GM08714 (cell line): Measurements from ENCODE around the gene MET.

ENCODE experiments used
- H3K4me3 ChIP-seq: fragments of 200-500 bp; sonication (Bioruptor generic); 2 replicates; pipeline ENCODE4 v1.5.1; 2014; ENCODE audit warnings: mild to moderate bottlenecking, low read length, inconsistent platforms
- ZNF274 ChIP-seq: IDR thresholded peaks from 2 replicates; pipeline ENCODE4 v1.6.1; 2012; ENCODE audit warnings: mild to moderate bottlenecking, low read depth, low read length

The MET gene

DNA sequence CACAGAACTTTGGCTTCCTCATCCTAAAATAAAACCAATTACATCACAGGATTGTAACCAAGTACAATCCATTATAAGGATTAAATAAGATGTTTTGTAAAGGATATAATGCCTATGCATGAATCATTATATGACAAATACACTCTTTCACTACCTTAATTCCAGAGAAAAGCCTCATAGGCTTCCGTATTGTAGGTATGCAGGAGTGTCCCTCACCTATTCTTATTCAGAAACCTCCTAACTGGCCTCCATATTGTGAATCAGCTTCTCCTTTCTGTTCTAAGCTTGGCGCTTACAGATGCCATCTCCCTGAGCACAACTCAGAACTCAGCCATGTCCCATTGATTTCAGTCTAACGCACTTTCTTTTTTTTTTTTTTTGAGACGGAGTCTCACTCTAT, 120.8 kb downstream of the MET start:
- no peak for TF ChIP-seq ZNF274
- H3K4me3 ChIP-seq = no peak overlapping the region

- no peak for TF ChIP-seq ZNF274
- H3K4me3 ChIP-seq = no peak overlapping the region
Observed at GRCh38 chr7:116793795-116794340, 121.9 kb downstream of the MET start.

DNA sequence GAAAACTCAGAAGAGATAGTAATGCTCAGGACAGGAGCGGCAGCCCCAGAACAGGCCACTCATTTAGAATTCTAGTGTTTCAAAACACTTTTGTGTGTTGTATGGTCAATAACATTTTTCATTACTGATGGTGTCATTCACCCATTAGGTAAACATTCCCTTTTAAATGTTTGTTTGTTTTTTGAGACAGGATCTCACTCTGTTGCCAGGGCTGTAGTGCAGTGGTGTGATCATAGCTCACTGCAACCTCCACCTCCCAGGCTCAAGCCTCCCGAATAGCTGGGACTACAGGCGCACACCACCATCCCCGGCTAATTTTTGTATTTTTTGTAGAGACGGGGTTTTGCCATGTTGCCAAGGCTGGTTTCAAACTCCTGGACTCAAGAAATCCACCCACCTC, 124.5 kb downstream of the MET start:
- TF ChIP-seq ZNF274 = no peak
- H3K4me3 ChIP-seq = no peak overlapping the region

DNA sequence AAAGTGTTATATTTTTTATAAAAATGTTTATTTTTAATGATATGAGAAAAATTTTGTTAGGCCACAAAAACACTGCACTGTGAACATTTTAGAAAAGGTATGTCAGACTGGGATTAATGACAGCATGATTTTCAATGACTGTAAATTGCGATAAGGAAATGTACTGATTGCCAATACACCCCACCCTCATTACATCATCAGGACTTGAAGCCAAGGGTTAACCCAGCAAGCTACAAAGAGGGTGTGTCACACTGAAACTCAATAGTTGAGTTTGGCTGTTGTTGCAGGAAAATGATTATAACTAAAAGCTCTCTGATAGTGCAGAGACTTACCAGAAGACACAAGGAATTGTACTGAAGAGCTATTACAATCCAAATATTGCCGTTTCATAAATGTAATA, 125.6 kb downstream of the MET start:
- no peak overlapping the region for H3K4me3 ChIP-seq
- TF ChIP-seq ZNF274 = no peak

DNA sequence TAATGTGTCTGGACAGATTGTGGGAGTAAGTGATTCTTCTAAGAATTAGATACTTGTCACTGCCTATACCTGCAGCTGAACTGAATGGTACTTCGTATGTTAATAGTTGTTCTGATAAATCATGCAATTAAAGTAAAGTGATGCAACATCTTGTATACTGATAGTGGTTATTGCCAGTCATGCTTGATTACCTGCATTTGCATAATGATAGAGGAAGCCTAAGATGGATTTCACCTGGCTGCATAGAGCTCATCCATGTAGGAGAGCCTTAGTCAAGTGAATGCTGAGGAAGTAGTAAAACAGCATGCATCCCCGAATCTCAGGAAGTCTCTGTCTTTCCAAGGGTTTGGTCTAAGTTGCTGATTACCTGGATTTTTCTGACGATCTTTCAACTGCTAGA, 126.2 kb downstream of the MET start:
- TF ChIP-seq ZNF274 = no peak
- no peak overlapping the region for H3K4me3 ChIP-seq

DNA sequence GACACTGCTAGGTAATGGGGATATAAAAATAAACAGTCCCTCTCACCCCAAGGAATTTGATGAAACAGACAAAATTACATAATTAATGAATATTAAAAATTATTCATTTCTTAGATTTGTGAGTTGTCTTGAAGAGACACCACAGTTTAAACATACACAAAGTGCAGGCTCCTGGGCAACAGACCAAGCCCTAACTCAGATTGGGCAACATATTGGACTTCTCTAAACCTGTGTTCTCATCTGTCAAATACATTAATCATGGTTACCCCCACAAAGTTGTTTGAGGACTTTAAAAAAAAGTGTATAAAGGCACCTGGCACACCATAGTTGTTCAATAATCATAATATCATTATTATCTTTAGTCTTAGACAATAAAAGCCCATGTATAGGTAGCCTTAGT, 127.9 kb downstream of the MET start:
- H3K4me3 ChIP-seq = no peak overlapping the region
- no peak for TF ChIP-seq ZNF274

DNA sequence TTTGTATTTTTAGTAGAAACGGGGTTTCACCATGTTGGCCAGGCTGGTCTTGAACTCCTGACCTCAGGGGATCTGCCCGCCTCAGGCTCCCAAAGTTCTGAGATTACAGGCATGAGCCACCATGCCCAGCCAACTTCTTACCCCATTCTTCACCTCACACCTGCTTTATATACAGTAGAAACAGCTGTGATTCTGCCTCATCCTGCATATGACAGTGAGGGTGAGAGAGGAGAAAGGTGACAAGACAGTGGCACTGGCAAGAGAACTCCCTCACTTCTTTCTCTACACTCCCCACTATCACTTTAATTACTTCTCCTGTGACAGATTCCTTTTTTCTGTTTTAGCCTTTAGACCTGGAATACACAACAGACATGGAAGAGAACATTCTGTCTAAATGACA, 128.6 kb downstream of the MET start:
- no peak overlapping the region for H3K4me3 ChIP-seq
- no peak for TF ChIP-seq ZNF274

DNA sequence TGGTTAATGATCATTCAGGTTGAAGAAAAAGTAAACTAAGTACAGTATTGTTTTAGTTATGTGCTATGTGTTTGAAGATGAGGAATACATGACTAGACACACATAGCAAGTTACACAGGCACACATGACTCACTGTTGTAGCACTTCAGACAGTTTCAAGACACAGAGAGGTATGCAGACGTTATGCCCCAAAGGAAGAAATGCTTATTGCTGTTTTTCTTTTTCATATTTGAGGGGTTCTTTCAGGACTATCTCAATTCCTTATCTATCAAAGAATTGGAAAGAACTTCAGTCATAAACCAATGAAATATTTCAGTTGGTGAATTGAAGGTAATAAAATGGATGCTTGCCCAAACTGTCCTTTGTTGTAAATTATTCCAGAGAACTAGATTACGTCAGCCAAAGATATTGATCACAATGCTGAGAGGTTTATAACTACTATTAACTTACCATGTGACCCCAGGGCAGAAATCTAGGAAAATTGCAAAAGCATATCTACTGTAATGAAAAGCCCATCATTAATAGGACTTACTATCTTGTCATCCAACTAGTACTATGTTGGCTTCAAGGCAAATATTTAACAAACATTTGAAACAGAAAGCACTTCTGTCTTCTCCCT, 129.2 kb downstream of the MET start:
- no peak for TF ChIP-seq ZNF274
- H3K4me3 ChIP-seq = no peak overlapping the region

DNA sequence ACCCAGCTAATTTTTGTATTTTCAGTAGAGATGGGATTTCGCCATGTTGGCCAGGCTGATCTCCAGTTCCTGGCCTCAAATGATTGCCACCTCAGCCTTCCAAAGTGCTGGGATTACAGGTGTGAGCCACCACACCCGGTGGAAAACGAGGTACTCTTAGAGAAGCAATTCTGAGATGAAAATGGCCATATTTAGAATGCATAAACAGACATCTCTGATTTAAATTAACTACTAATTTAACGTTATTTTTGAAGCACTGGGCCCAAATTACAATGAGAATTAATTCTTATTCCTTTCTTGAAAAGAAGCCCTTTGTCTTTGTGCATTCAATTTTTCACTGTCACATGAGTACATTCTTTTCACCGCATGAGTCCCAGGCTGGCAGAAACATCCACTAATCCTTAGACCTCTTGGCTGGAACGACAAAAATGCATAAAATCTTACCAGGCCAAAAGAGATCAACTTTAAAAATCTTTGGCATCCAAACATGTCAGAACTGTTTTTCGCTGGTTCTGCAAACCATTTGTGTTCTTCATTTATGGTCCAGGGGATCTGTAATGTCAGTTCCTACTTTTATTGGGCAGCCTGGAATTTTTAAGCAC, 130.2 kb downstream of the MET start:
- no peak overlapping the region for H3K4me3 ChIP-seq
- TF ChIP-seq ZNF274 = no peak

- H3K4me3 ChIP-seq = no peak overlapping the region
Observed at GRCh38 chr7:116802746-116803152, 130.8 kb downstream of the MET start.

GRCh38 chr7:116804471-116804870, 132.5 kb downstream of the MET start:
- H3K4me3 ChIP-seq = no peak overlapping the region
- TF ChIP-seq ZNF274 = no peak

More at GRCh38 chr7:116802746-116803152, 130.8 kb downstream of the MET start:
- no peak for TF ChIP-seq ZNF274

DNA sequence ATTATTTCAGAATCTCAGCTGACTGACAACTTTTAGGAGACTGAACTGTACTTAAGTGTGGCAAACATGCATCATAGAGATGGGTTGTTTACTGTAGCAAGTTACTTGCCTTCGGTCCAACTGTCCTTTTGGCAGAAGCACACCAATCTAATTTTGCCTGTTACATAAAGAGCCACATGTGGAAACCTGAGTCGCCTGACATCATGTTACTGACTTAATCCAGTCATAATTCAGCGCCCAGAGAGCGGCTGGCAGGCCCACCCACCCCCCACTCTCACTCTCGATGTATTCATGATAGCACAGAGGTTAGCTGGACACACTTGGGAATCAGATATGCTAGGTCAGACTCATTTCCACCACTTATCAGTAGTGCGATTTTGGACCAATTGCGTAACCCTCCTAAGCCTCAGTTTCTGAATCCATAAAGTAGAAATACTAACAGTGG, 133.1 kb downstream of the MET start:
- no peak overlapping the region for H3K4me3 ChIP-seq
- no peak for TF ChIP-seq ZNF274

- no peak overlapping the region for H3K4me3 ChIP-seq
- no peak for TF ChIP-seq ZNF274
Observed at GRCh38 chr7:116806046-116806944, 134.3 kb downstream of the MET start.

- TF ChIP-seq ZNF274 = no peak
- no peak overlapping the region for H3K4me3 ChIP-seq
Observed at GRCh38 chr7:116807011-116807560, 135.1 kb downstream of the MET start.
